Mesendoderm (in vitro differentiated cells): ENCODE measurements around the gene PKNOX1.
A peak's percentile ranks its signal among the peaks of the same experiment; 100 is the strongest.
"Not testable (repeated sequence)": the region's sequence is repeated elsewhere in the genome, so short reads cannot be mapped to it uniquely, and the experiment has no call there.

ENCODE experiments used
- DNase-seq: peaks from one replicate; pipeline ENCODE4 v3.0.0; 2013
- H2AK5ac ChIP-seq: 2 replicates; pipeline ENCODE4 v1.6.1; 2013; ENCODE audit warnings: low read length, inconsistent platforms
- H2BK120ac ChIP-seq: 2 replicates; pipeline ENCODE4 v1.6.1; 2013; ENCODE audit warnings: low read depth, mild to moderate bottlenecking, low read length, moderate library complexity, mixed read lengths
- H2BK15ac ChIP-seq: replicated peaks from 2 replicates; pipeline ENCODE4 v1.6.1; 2013; ENCODE audit warnings: low read depth, mild to moderate bottlenecking, moderate library complexity
- H2BK5ac ChIP-seq: 2 replicates; pipeline ENCODE4 v1.6.1; 2013; ENCODE audit warnings: low read length, inconsistent platforms
- H3K18ac ChIP-seq: 2 replicates; pipeline ENCODE4 v1.6.1; 2013; ENCODE audit warnings: mild to moderate bottlenecking, low read length, mixed read lengths
- H3K23ac ChIP-seq: one replicate; pipeline ENCODE4 v1.6.1; 2013; ENCODE audit warnings: low read length
- H3K27ac ChIP-seq: 2 replicates; pipeline ENCODE4 v1.5.1; 2013; ENCODE audit warnings: low read depth, mild to moderate bottlenecking, inconsistent platforms, low read length, moderate library complexity
- H3K27me3 ChIP-seq: 2 replicates; pipeline ENCODE4 v1.6.1; 2013; ENCODE audit warnings: low read length, control low read depth, mild to moderate bottlenecking, inconsistent platforms; ENCODE audit not compliant: insufficient read depth, poor library complexity
- H3K36me3 ChIP-seq: 2 replicates; pipeline ENCODE4 v1.6.1; 2013; ENCODE audit warnings: low read length, inconsistent platforms; ENCODE audit not compliant: control insufficient read depth, insufficient read depth
- H3K4ac ChIP-seq: one replicate; pipeline ENCODE4 v1.6.1; 2013; ENCODE audit warnings: low read depth, mild to moderate bottlenecking, low read length, moderate library complexity
- H3K4me1 ChIP-seq: 2 replicates; pipeline ENCODE4 v1.6.1; 2013; ENCODE audit warnings: low read depth, low read length, inconsistent platforms; ENCODE audit not compliant: control insufficient read depth
- H3K4me2 ChIP-seq: 2 replicates; pipeline ENCODE4 v1.6.1; 2013; ENCODE audit warnings: low read length
- H3K4me3 ChIP-seq: 2 replicates; pipeline ENCODE4 v1.5.1; 2013; ENCODE audit warnings: mild to moderate bottlenecking, low read length
- H3K56ac ChIP-seq: one replicate; pipeline ENCODE4 v1.6.1; 2013; ENCODE audit warnings: low read length
- H3K79me1 ChIP-seq: 2 replicates; pipeline ENCODE4 v1.6.1; 2013; ENCODE audit warnings: low read length, inconsistent platforms
- H3K79me2 ChIP-seq: 2 replicates; pipeline ENCODE4 v1.6.1; 2013; ENCODE audit warnings: mild to moderate bottlenecking, low read length; ENCODE audit not compliant: control insufficient read depth, insufficient read depth
- H3K9ac ChIP-seq: 2 replicates; pipeline ENCODE4 v1.6.1; 2013; ENCODE audit warnings: low read length, inconsistent platforms
- H4K5ac ChIP-seq: one replicate; pipeline ENCODE4 v1.6.1; 2013; ENCODE audit warnings: low read length
- H4K8ac ChIP-seq: one replicate; pipeline ENCODE4 v1.6.1; 2013; ENCODE audit warnings: low read depth, mild to moderate bottlenecking, control low read depth, low read length, moderate library complexity
- WGBS: extraction: QIAGEN DNeasy Blood & Tissue Kit; methylation state at CpG from one replicate; pipeline ENCODE4 v1.1.7; 2013; ENCODE audit warnings: low lambda C conversion rate, missing lambda C conversion rate; ENCODE audit not compliant: insufficient coverage; ENCODE audit errors: extremely low coverage; 5-methylcytosine and 5-hydroxymethylcytosine counted together

Gene PKNOX1

GRCh38 chr21:43000041-43000440, 25.7 kb downstream of the PKNOX1 start:
- WGBS = no CpG with 5 or more reads among the region's 2 CpGs
- not testable (repeated sequence) for H3K4me3 ChIP-seq, H3K27ac ChIP-seq, H3K79me2 ChIP-seq, H4K5ac ChIP-seq, H3K4me1 ChIP-seq, H3K36me3 ChIP-seq, H2BK5ac ChIP-seq, H2AK5ac ChIP-seq, H4K8ac ChIP-seq, H3K27me3 ChIP-seq, H2BK120ac ChIP-seq, H3K4me2 ChIP-seq, H2BK15ac ChIP-seq, H3K18ac ChIP-seq, H3K9ac ChIP-seq, H3K56ac ChIP-seq, H3K4ac ChIP-seq, H3K79me1 ChIP-seq, DNase-seq, H3K23ac ChIP-seq

DNA sequence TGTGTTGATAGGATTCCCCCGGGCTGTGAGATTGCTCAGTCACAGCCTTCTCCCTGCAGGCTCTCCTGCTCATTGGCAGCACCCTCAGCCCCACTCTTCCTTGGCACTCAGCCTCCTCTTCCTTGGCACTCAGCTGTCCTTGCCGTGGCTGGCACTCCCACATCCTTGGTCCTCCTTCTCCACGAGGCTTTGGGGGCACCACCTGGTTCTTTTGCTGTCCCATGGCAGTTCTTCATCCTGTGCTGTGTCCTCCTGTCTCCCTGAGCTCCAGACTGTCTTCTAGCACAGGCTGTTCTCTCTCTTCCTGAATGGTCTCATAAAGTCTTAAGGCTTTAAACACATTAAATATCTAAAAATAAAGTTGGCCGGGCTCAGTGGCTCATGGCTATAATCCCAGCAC, 27.0 kb downstream of the PKNOX1 start:
- peaks cover 1% of the 10 kb centered on the region for H3K79me1 ChIP-seq
- H3K4me3 ChIP-seq = no peak overlapping the region
- no peak overlapping the region for H2BK5ac ChIP-seq
- no peak overlapping the region for H3K9ac ChIP-seq
- DNase-seq = no peak
- no peak overlapping the region for H4K5ac ChIP-seq
- H3K18ac ChIP-seq = no peak overlapping the region
- no peak overlapping the region for H2AK5ac ChIP-seq
- H3K27me3 ChIP-seq = no peaks in the 10 kb centered on the region
- no peak overlapping the region for H3K27ac ChIP-seq
- no peak overlapping the region for H3K56ac ChIP-seq
- WGBS = no CpG with 5 or more reads among the region's 4 CpGs
- H2BK15ac ChIP-seq = no peak overlapping the region
- H3K79me2 ChIP-seq = no peaks in the 10 kb centered on the region
- H3K4me2 ChIP-seq = no peak overlapping the region
- no peak overlapping the region for H2BK120ac ChIP-seq
- no peak overlapping the region for H4K8ac ChIP-seq
- no peak overlapping the region for H3K23ac ChIP-seq
- H3K36me3 ChIP-seq = peaks cover 2% of the 10 kb centered on the region
- H3K4me1 ChIP-seq = no peaks in the 10 kb centered on the region
- H3K4ac ChIP-seq = no peak overlapping the region

DNA sequence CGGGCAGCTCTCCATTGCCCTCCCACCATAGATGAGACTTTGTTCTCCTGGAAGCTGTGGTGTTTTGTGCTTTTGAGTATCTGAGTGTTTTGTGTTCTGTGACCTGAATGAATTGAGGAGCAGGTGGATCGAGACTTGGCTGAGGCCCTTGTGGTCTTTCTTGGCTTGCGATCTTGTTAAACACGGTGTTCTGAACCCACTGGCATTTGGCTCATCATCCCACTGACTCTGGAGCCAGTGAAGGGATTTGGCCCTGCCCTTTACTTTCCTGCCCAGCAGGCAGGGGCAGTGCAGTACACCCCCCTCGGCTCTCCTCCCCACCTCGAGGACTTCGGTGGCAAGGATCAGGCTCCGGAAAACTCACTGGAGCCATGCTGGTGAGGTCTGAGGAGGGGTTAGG, 30.6 kb downstream of the PKNOX1 start:
- Histone ChIP-seq H3K79me1 (peaks cover 1% of the 10 kb centered on the region), H3K4me3 (no peak overlapping the region), H3K9ac (no peak overlapping the region), H4K8ac (no peak overlapping the region), H3K36me3 (peaks cover 2% of the 10 kb centered on the region), H3K79me2 (no peaks in the 10 kb centered on the region), H2BK15ac (no peak overlapping the region), H3K56ac (peak overlapping the region; percentile 34), H3K27me3 (no peaks in the 10 kb centered on the region), H3K27ac (no peak overlapping the region), H3K4me2 (no peak overlapping the region), H3K4me1 (no peaks in the 10 kb centered on the region), H3K18ac (no peak overlapping the region), H3K4ac (no peak overlapping the region), H2BK5ac (no peak overlapping the region), H4K5ac (no peak overlapping the region), H3K23ac (no peak overlapping the region), H2AK5ac (no peak overlapping the region), H2BK120ac (no peak overlapping the region)
- WGBS = no CpG with 5 or more reads among the region's 8 CpGs
- no peak for DNase-seq

- WGBS = no CpG with 5 or more reads among the region's 9 CpGs
- Histone ChIP-seq H4K8ac (no peak overlapping the region), H2AK5ac (no peak overlapping the region), H3K4me2 (no peak overlapping the region), H3K36me3 (peaks cover 2% of the 10 kb centered on the region), H2BK120ac (no peak overlapping the region), H3K4me3 (no peak overlapping the region), H2BK5ac (no peak overlapping the region), H3K23ac (no peak overlapping the region), H3K18ac (no peak overlapping the region), H3K4me1 (no peaks in the 10 kb centered on the region), H3K27me3 (no peaks in the 10 kb centered on the region), H3K9ac (no peak overlapping the region), H3K4ac (no peak overlapping the region), H2BK15ac (no peak overlapping the region), H3K27ac (no peak overlapping the region), H4K5ac (no peak overlapping the region), H3K79me1 (peaks cover 1% of the 10 kb centered on the region), H3K56ac (peak overlapping the region; percentile 49), H3K79me2 (no peaks in the 10 kb centered on the region)
- no peak for DNase-seq
These were observed 31.3 kb downstream of the PKNOX1 start for GRCh38 chr21:43005635-43006034.

- H4K5ac ChIP-seq, H3K18ac ChIP-seq, H3K4me2 ChIP-seq, H2AK5ac ChIP-seq, H2BK15ac ChIP-seq, H2BK120ac ChIP-seq, H3K4ac ChIP-seq, H3K4me1 ChIP-seq, H3K79me2 ChIP-seq, H3K9ac ChIP-seq, H3K79me1 ChIP-seq, H3K27ac ChIP-seq, H3K4me3 ChIP-seq, H3K27me3 ChIP-seq, H3K56ac ChIP-seq, H3K23ac ChIP-seq, DNase-seq, H3K36me3 ChIP-seq, H2BK5ac ChIP-seq, H4K8ac ChIP-seq: not testable (repeated sequence)
- no CpG with 5 or more reads among the region's 14 CpGs for whole genome bisulfite sequencing
These were observed 31.9 kb downstream of the PKNOX1 start for GRCh38 chr21:43006051-43006873.

- Histone ChIP-seq H3K4me3 (no peak overlapping the region), H2BK5ac (no peak overlapping the region), H3K36me3 (peaks cover 2% of the 10 kb centered on the region), H3K79me1 (no peaks in the 10 kb centered on the region), H3K27ac (no peak overlapping the region), H3K18ac (no peak overlapping the region), H4K5ac (no peak overlapping the region), H2AK5ac (no peak overlapping the region), H2BK15ac (no peak overlapping the region), H4K8ac (no peak overlapping the region), H2BK120ac (no peak overlapping the region), H3K79me2 (no peaks in the 10 kb centered on the region), H3K4ac (no peak overlapping the region), H3K4me2 (no peak overlapping the region), H3K9ac (peak overlapping the region; percentile 22), H3K56ac (no peak overlapping the region), H3K23ac (no peak overlapping the region), H3K27me3 (no peaks in the 10 kb centered on the region), H3K4me1 (no peaks in the 10 kb centered on the region)
- DNase-seq = no peak
- WGBS = no CpG with 5 or more reads among the region's 4 CpGs
These were observed 32.5 kb downstream of the PKNOX1 start for GRCh38 chr21:43006874-43007208.
